GF-D8 (cell line): Measurements from ENCODE around the gene JAK2.

Experiments
- DNase-seq: peaks from one replicate; lab custom pipeline; 2025; lab: John Stamatoyannopoulos, UW

The JAK2 gene

GRCh38 chr9:5146241-5146640, 161.2 kb downstream of the JAK2 start:
- DNase-seq = no peak
